AML-193 (cell line): Measurements from ENCODE around the gene RBM45.

Experiments used
- DNase-seq, 2 experiments: peaks; one replicate each; lab custom pipeline; 2025; lab: John Stamatoyannopoulos, UW

RBM45 gene

DNA sequence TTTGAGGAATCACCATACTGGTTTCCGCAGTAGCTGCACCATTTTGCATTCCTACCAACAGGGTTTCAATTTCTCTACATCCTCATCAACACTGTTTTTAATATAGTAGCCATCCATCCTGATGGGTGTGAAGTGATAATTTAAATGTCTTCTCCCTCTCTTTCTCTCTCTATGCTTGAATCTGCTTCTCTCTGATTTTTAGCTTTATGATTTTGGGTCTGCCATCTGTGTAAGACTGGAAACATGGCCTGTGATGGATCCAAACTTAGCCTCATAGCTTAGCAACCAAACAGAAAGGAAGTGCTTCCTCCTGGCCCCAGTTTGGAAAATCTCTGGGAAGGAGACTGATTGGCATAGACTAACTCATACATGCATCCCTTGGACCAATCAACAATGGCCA lies 48.4 kb downstream of the RBM45 start:
- DNase-seq = no peak

DNA sequence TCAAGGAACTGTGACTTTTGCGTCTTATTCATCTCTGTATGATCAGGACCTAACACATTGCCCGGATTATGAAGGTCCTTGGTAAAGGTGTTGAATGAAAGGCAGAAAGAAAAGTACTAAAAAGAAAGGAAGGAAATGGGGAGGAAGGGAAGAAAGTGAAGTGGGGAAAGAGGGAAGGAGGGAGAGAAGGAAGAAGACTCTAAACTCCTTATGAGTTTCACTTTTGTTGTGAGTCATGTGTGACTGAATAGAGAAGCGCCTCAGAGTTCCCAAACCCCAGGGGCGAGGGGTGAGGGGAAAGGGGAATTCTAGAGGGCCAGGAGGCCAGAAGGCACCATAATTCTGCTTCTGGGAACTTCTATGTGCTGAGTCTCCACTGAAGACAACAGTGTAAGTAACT lies 51.2 kb downstream of the RBM45 start:
- DNase-seq = no peak

DNA sequence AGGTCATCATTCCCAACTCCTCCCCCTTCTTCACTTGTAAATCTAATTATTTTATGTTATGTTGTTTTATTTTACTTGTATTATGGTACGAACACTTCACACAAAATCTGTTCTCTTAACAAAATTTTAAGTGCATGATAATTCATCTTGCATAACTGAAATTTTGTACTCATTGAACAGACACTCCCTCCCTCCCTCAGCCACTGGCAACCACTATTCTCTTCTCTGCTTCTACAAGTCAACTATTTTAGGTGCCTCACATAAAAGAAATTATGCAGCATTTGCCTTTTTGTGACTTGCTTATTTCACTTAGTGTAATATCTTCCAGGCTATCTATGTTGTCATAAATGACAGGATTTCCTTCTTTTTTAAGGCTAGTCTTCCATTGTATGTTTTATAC lies 51.7 kb downstream of the RBM45 start:
- DNase-seq = no peak

DNA sequence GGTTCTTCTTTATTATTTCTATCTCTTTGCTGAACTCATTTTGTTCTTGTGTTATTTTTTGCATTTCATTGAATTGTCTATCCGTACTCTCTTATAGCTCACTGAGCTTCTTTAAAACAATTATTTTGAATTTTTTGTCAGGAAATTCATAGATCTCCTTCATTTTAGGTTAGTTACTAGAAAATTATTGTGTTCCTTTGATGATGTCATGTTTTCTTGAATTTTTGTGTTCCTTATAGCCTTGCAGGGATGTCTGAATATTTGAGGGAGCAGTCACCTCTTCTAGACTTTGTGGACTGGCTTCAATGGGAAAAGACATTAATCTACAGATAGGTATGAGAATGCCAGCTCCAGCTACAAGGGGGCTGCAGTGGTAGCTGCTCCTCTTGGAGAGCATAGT lies 61.4 kb downstream of the RBM45 start:
- no peak for DNase-seq

DNA sequence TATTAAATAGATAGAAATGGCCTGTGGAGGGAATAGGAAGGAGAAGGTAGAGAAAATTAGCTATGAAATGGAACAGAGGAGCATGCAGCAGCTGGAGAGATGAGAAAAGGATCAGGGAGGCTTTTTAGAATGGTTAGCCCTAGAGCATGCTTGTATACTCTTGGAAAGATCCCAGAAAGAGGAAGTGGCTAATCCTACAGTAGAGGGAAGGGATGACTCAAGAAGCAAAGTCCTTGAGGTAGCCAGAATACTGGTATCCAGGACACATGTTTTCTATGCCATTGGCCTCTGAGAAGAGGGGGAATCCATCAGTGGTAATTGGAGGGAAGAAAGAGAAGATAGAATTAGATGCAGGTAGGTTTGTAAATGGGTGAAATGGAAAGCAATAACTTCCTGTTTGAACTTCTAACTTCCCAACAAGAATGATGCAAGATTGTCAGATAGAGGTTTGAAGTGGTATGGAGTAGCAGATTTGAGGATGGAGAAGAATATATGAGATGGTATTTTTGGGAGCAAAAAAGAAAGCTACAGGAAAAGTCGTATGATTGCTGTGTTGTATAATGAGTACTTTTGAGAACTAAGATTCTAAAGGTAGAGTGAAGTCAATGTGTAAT lies 64.9 kb downstream of the RBM45 start:
- DNase-seq = peak; percentile 33 to 35
